H9 (cell line): ENCODE data around the gene PIGL. TPM values are rescaled to one million over a fixed set of nuclear protein-coding genes. Genes with fewer than 3 reads are reported as not detected.

Experiments used
- DNase-seq: peaks from one replicate; pipeline ENCODE4 v3.0.0-alpha.2; 2017
- H2AFZ ChIP-seq: one replicate; pipeline ENCODE4 v1.6.1; 2013; ENCODE audit warnings: mild to moderate bottlenecking, low read length, control low read depth, moderate library complexity
- H2AK5ac ChIP-seq: 2 replicates; pipeline ENCODE4 v1.6.1; 2013; ENCODE audit warnings: low read length, control low read depth, mixed read lengths; ENCODE audit not compliant: insufficient read length
- H2BK120ac ChIP-seq: one replicate; pipeline ENCODE4 v1.6.1; 2013; ENCODE audit warnings: low read depth, mild to moderate bottlenecking, low read length, control low read depth, inconsistent platforms; ENCODE audit not compliant: poor library complexity, severe bottlenecking
- H2BK12ac ChIP-seq: 2 replicates; pipeline ENCODE4 v1.6.1; 2013; ENCODE audit warnings: low read length, control low read depth, mixed read lengths, low read depth; ENCODE audit not compliant: insufficient read length
- H2BK15ac ChIP-seq: 2 replicates; pipeline ENCODE4 v1.6.1; 2013; ENCODE audit warnings: low read depth, low read length, control low read depth
- H2BK20ac ChIP-seq: one replicate; pipeline ENCODE4 v1.6.1; 2013; ENCODE audit warnings: low read depth, mild to moderate bottlenecking, low read length, control low read depth, inconsistent platforms; ENCODE audit not compliant: poor library complexity, severe bottlenecking
- H2BK5ac ChIP-seq: 2 replicates; pipeline ENCODE4 v1.6.1; 2013; ENCODE audit warnings: low read length, control low read depth, mixed read lengths; ENCODE audit not compliant: insufficient read length
- H3K14ac ChIP-seq: 2 replicates; pipeline ENCODE4 v1.6.1; 2013; ENCODE audit warnings: low read length, control low read depth; ENCODE audit not compliant: insufficient read depth
- H3K18ac ChIP-seq: 2 replicates; pipeline ENCODE4 v1.6.1; 2013; ENCODE audit warnings: low read depth, mild to moderate bottlenecking, mixed read lengths, low read length, control low read depth; ENCODE audit not compliant: insufficient read length
- H3K23ac ChIP-seq: 2 replicates; pipeline ENCODE4 v1.6.1; 2013; ENCODE audit warnings: low read length, control low read depth, mixed read lengths, low read depth; ENCODE audit not compliant: insufficient read length
- H3K23me2 ChIP-seq: 2 replicates; pipeline ENCODE4 v1.6.1; 2013; ENCODE audit warnings: low read depth, mild to moderate bottlenecking, mixed read lengths, low read length, control low read depth; ENCODE audit not compliant: insufficient read length, poor library complexity, severe bottlenecking
- H3K27ac ChIP-seq: 2 replicates; pipeline ENCODE4 v1.5.1; 2013; ENCODE audit warnings: low read length, control low read depth, mixed read lengths, low read depth; ENCODE audit not compliant: insufficient read length
- H3K27me3 ChIP-seq: 2 replicates; pipeline ENCODE4 v1.6.1; 2013; ENCODE audit warnings: low read length, control low read depth, inconsistent platforms; ENCODE audit not compliant: insufficient read depth
- H3K4ac ChIP-seq: 2 replicates; pipeline ENCODE4 v1.6.1; 2013; ENCODE audit warnings: low read depth, mild to moderate bottlenecking, control low read depth, inconsistent platforms, low read length, moderate library complexity
- H3K4me1 ChIP-seq: 2 replicates; pipeline ENCODE4 v1.6.1; 2013; ENCODE audit warnings: low read length, control low read depth, inconsistent platforms; ENCODE audit not compliant: insufficient read depth
- H3K4me2 ChIP-seq: 2 replicates; pipeline ENCODE4 v1.6.1; 2013; ENCODE audit warnings: low read length, control low read depth, mixed read lengths; ENCODE audit not compliant: insufficient read length, insufficient read depth
- H3K56ac ChIP-seq: 2 replicates; pipeline ENCODE4 v1.6.1; 2013; ENCODE audit warnings: low read depth, mild to moderate bottlenecking, mixed read lengths, low read length, control low read depth; ENCODE audit not compliant: insufficient read length
- H3K79me1 ChIP-seq: 2 replicates; pipeline ENCODE4 v1.6.1; 2013; ENCODE audit warnings: low read depth, mild to moderate bottlenecking, moderate library complexity, low read length, control low read depth, inconsistent platforms; ENCODE audit not compliant: insufficient read depth, poor library complexity, severe bottlenecking
- H3K79me2 ChIP-seq: 2 replicates; pipeline ENCODE4 v1.6.1; 2013; ENCODE audit warnings: low read length, control low read depth, inconsistent platforms; ENCODE audit not compliant: insufficient read depth
- H3K9ac ChIP-seq: 2 replicates; pipeline ENCODE4 v1.6.1; 2013; ENCODE audit warnings: low read length, control low read depth, mixed read lengths; ENCODE audit not compliant: insufficient read length; ENCODE audit errors: extremely low read depth
- H3K9me3 ChIP-seq: one replicate; pipeline ENCODE4 v1.6.1; 2013; ENCODE audit warnings: low read depth, low read length, inconsistent platforms; ENCODE audit not compliant: control insufficient read depth
- H3T11ph ChIP-seq: one replicate; pipeline ENCODE4 v1.6.1; 2013; ENCODE audit warnings: mild to moderate bottlenecking, low read length, control low read depth, inconsistent platforms
- H4K20me1 ChIP-seq: one replicate; pipeline ENCODE4 v1.6.1; 2013; ENCODE audit not compliant: control insufficient read depth, insufficient read length, insufficient read depth
- H4K5ac ChIP-seq: 2 replicates; pipeline ENCODE4 v1.6.1; 2013; ENCODE audit warnings: low read depth, mild to moderate bottlenecking, mixed read lengths, low read length, control low read depth; ENCODE audit not compliant: insufficient read length
- H4K8ac ChIP-seq: replicated peaks from 2 replicates; pipeline ENCODE4 v1.6.1; 2013; ENCODE audit warnings: low read length, control low read depth, mixed read lengths, low read depth; ENCODE audit not compliant: insufficient read length
- H4K91ac ChIP-seq: 2 replicates; pipeline ENCODE4 v1.6.1; 2013; ENCODE audit warnings: low read depth, mild to moderate bottlenecking, moderate library complexity, mixed read lengths, low read length, control low read depth; ENCODE audit not compliant: insufficient read length
- H3K27ac Mint-ChIP-seq, 3 experiments: 2 replicates in 2 of 3; 3 replicates in 1 of 3; pipeline ENCODE4 v1.8.0; 2020 to 2021; ENCODE audit warnings: mixed read lengths in 3 of 3, mild to moderate bottlenecking in 1 of 3, moderate library complexity in 1 of 3
- H3K27me3 Mint-ChIP-seq: 2 replicates; pipeline ENCODE4 v1.8.0; 2021; ENCODE audit warnings: low read depth, mild to moderate bottlenecking, moderate library complexity, mixed read lengths
- H3K36me3 Mint-ChIP-seq, 3 experiments: 2 replicates in 2 of 3; 3 replicates in 1 of 3; pipeline ENCODE4 v1.8.0; 2020 to 2021; ENCODE audit warnings: low read depth in 3 of 3, mixed read lengths in 3 of 3; ENCODE audit not compliant: insufficient read depth in 1 of 3
- H3K4me1 Mint-ChIP-seq, 2 experiments: 2 replicates each; pipeline ENCODE4 v1.8.0; 2020; ENCODE audit warnings: mixed read lengths in 2 of 2
- H3K4me3 Mint-ChIP-seq, 2 experiments: 2 replicates in 1 of 2; 3 replicates in 1 of 2; pipeline ENCODE4 v1.8.0; 2020 to 2021; ENCODE audit warnings: mild to moderate bottlenecking in 2 of 2, mixed read lengths in 2 of 2, moderate library complexity in 1 of 2
- H3K9me3 Mint-ChIP-seq, 2 experiments: 2 replicates in 1 of 2; 3 replicates in 1 of 2; pipeline ENCODE4 v1.8.0; 2020; ENCODE audit warnings: mild to moderate bottlenecking in 2 of 2, mixed read lengths in 2 of 2, moderate library complexity in 1 of 2
- WGBS: extraction: QIAGEN DNeasy Blood & Tissue Kit; methylation state at CpG from one replicate; pipeline ENCODE4 v1.1.7; 2013; ENCODE audit warnings: missing lambda C conversion rate, low lambda C conversion rate, mixed read lengths; ENCODE audit not compliant: insufficient read length; ENCODE audit errors: extremely low coverage; 5-methylcytosine and 5-hydroxymethylcytosine counted together
- total RNA-seq: library from RNA; stranded (reverse); gene quantifications from 2 replicates; pipeline ENCODE4 v1.2.1, GENCODE V29; 2021
- TF ChIP-seq, protein P1 (sequence below): fragments of 200-600 bp; sonication (generic); conservative IDR thresholded peaks from 3 replicates; pipeline ENCODE4 v1.8.0; 2021; ENCODE audit warnings: antibody characterized with exemption, mild to moderate bottlenecking

The PIGL gene
- total RNA-seq, 1 experiment from 2014 or later: 21.6 TPM

DNA sequence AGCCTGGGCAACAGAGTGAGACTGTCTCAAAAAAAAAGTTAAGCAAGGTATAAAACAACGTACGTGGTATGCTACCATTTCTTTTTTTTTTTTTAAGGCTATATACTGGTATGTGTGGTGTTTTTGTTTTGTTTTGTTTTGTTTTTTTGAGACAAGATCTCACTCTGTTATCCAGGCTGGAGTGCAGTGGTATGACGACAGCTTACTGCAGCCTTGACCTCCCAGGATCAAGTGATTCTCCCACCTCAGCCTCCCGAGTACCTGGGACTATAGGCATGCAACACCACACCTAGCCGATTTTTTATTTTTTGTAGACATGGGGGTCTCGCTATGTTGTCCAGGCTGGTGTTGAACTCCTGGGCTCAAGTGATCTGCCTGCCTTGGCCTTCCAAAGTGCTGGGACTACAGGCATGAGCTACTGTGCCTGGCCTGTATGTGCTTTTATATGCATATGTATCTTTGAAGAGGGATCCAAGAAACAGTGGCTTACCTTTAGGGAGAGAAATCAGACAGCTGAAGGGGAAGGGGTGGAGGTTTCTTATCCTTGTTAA, 129.8 kb downstream of the PIGL start:
- H3K4me2 ChIP-seq: no peak overlapping the region
- H3K14ac ChIP-seq: no peak overlapping the region
- H3K79me1 ChIP-seq: peaks cover 5% of the 10 kb centered on the region
- no peak overlapping the region for H2BK20ac ChIP-seq
- no peak overlapping the region for H2AK5ac ChIP-seq
- no peak overlapping the region for H2BK5ac ChIP-seq
- no peak overlapping the region; a peak in 1 of 5 replicates for H3K4me3 Mint-ChIP-seq
- no peak overlapping the region for H3K18ac ChIP-seq
- no peaks in the 10 kb centered on the region for H3K27me3 Mint-ChIP-seq
- no peak overlapping the region for H4K5ac ChIP-seq
- H4K8ac ChIP-seq: no peak overlapping the region
- peaks cover 6 to 7% of the 10 kb centered on the region in 2 experiments for H3K4me1 Mint-ChIP-seq
- peaks cover 5% of the 10 kb centered on the region; the same call in 1 of the 2 replicates for H3K79me2 ChIP-seq
- no peaks in the 10 kb centered on the region for H3K27me3 ChIP-seq
- H3K9ac ChIP-seq: no peak overlapping the region
- H3K36me3 Mint-ChIP-seq: peaks cover 40 to 64% (median 54%) of the 10 kb centered on the region in 3 experiments
- H3K27ac Mint-ChIP-seq: no peak overlapping the region
- no peak overlapping the region for H2AFZ ChIP-seq
- WGBS: no CpG with 5 or more reads among the region's 6 CpGs
- H3K27ac ChIP-seq: no peak overlapping the region
- TF ChIP-seq, protein P1, sequence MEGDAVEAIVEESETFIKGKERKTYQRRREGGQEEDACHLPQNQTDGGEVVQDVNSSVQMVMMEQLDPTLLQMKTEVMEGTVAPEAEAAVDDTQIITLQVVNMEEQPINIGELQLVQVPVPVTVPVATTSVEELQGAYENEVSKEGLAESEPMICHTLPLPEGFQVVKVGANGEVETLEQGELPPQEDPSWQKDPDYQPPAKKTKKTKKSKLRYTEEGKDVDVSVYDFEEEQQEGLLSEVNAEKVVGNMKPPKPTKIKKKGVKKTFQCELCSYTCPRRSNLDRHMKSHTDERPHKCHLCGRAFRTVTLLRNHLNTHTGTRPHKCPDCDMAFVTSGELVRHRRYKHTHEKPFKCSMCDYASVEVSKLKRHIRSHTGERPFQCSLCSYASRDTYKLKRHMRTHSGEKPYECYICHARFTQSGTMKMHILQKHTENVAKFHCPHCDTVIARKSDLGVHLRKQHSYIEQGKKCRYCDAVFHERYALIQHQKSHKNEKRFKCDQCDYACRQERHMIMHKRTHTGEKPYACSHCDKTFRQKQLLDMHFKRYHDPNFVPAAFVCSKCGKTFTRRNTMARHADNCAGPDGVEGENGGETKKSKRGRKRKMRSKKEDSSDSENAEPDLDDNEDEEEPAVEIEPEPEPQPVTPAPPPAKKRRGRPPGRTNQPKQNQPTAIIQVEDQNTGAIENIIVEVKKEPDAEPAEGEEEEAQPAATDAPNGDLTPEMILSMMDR: no peak
- no peak overlapping the region for H3K56ac ChIP-seq
- no peaks in the 10 kb centered on the region for H3K9me3 Mint-ChIP-seq
- peaks cover 2% of the 10 kb centered on the region for H3K23me2 ChIP-seq
- no peak overlapping the region for H2BK15ac ChIP-seq
- no peak overlapping the region for H4K91ac ChIP-seq
- H3K9me3 ChIP-seq: no peaks in the 10 kb centered on the region
- H3K4me1 ChIP-seq: no peaks in the 10 kb centered on the region
- no peak overlapping the region for H2BK120ac ChIP-seq
- no peaks in the 10 kb centered on the region for H4K20me1 ChIP-seq
- H3K4ac ChIP-seq: no peak overlapping the region
- no peak overlapping the region for H3K23ac ChIP-seq
- no peak overlapping the region for H3T11ph ChIP-seq
- DNase-seq: no peak
- H2BK12ac ChIP-seq: no peak overlapping the region
